Astrocyte of the spinal cord (primary cell): ENCODE data around the gene NR5A2.
"Not testable (repeated sequence)": the region's sequence is repeated elsewhere in the genome, so short reads cannot be mapped to it uniquely, and the experiment has no call there.

ENCODE experiments used
- DNase-seq: peaks from one replicate; pipeline ENCODE4 v3.0.0; 2011; ENCODE audit warnings: low read depth, low spot score
- H3K4me3 ChIP-seq: 2 replicates; pipeline ENCODE4 v1.5.1; 2011; ENCODE audit warnings: low read depth, mild to moderate bottlenecking, low read length, moderate library complexity
- in situ Hi-C: cut with HindIII; loops from 2 replicates; pipeline ENCODE4 v1.10.0; 2017; ENCODE audit warnings: low sequenced_read_pairs
- TF ChIP-seq, protein P1 (sequence below): IDR thresholded peaks from 2 replicates; pipeline ENCODE4 v1.5.1; 2012; ENCODE audit warnings: low read depth, mild to moderate bottlenecking, low read length, inconsistent platforms

The NR5A2 gene

DNA sequence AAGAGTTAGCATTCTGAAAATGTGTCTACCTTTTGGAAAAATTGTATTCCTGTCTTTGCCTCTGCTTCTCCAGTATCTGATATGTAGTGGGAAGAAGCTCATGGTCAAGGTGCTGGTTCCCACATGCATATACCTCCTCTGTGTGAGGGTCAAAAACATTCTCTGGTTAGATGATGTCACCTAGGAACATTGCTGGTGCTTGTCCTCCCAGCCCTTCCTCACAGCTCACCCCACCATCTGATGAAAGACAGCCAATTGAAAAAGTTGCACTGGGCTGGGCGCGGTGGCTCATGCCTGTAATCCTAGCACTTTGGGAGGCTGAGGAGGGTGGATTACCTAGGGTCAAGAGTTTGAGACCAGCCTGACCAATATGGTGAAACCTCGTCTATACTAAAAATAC lies 154.4 kb downstream of the NR5A2 start:
- in situ Hi-C loops, result no loop called here
- DNase-seq, result no peak
- no peak overlapping the region for H3K4me3 ChIP-seq

DNA sequence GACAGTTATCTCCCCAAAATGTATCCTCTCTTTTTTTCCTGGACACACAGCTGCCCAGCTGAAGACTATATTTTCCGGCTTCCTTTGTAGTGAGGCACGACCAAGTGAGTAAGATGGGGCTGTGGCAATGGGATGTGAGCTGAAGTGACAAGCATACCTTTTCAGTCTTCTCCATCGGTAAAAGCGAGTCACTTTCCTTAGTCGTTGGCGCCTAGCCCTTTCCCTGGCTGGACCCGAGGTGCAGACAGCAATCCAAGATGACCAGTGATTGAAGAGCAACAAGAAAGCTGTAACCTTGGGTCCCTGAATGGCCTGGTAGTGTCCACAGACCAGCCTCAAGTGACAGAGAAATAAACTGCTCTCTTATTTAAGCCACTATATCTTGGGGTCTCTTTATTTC lies 155.2 kb downstream of the NR5A2 start:
- in situ Hi-C loops, result no loop called here
- no peak overlapping the region for H3K4me3 ChIP-seq
- DNase-seq, result no peak
- TF ChIP-seq, protein P1, sequence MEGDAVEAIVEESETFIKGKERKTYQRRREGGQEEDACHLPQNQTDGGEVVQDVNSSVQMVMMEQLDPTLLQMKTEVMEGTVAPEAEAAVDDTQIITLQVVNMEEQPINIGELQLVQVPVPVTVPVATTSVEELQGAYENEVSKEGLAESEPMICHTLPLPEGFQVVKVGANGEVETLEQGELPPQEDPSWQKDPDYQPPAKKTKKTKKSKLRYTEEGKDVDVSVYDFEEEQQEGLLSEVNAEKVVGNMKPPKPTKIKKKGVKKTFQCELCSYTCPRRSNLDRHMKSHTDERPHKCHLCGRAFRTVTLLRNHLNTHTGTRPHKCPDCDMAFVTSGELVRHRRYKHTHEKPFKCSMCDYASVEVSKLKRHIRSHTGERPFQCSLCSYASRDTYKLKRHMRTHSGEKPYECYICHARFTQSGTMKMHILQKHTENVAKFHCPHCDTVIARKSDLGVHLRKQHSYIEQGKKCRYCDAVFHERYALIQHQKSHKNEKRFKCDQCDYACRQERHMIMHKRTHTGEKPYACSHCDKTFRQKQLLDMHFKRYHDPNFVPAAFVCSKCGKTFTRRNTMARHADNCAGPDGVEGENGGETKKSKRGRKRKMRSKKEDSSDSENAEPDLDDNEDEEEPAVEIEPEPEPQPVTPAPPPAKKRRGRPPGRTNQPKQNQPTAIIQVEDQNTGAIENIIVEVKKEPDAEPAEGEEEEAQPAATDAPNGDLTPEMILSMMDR, result no peak

More for the DNA sequence above, 154.4 kb downstream of the NR5A2 start:
- TF ChIP-seq, protein P1, result no peak

DNA sequence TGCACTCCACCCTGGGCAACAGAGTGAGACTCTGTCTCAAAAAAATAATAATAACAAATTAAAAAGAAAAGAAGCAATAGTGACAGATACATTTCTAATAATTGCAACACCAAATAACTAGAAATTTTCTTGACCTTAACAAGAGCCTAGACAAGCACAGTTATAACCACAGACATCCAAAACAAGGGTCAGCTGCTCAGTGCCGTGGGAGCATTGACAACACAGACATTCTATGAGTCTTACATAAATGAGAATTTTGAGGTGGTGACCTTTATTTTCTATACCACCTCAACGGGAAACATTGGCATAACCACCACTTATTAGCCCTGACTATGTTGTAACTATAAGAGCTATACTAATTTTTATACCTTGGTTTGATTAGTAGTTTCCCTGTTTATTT lies 156.1 kb downstream of the NR5A2 start:
- TF ChIP-seq, protein P1, result no peak
- H3K4me3 ChIP-seq, result no peak overlapping the region
- in situ Hi-C loops, result no loop called here
- DNase-seq, result no peak

DNA sequence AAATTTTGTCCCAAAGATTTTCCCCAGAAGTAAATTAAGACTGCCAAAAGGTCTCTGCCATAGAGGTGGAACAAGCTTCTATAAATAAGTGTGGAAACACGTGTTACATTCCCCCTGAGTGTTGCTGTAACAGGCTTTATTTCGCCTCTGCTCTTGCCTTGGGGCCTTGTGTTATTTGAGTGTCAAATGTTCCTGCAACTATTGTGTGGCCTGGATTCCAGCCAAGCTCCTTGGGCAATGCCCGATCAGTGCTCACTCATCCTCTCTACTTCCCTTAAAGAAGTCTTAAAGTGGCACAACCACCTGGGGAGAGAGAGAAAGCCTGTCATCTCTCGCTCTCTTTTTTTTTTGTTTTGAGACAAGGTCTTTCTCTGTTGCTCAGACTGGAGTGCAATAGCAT lies 156.7 kb downstream of the NR5A2 start:
- in situ Hi-C loops, result no loop called here
- no peak overlapping the region for H3K4me3 ChIP-seq
- TF ChIP-seq, protein P1, result no peak
- DNase-seq, result peak; percentile 70

DNA sequence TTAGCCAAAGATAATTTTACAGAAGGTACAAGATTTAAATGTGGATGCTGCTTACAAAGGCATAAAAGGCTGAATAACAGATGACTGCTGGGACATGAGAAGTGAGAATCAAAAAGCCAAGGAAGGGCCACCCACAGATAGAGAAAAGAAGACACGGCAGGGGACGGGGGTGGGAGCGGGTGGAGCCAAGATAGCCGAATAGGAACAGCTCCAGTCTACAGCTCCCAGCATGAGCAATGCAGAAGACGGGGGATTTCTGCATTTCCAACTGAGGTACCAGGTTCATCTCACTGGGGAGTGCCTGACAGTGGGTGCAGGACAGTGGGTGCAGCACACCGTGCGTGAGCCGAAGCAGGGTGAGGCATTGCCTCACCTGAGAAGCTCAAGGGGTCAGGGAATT lies 157.7 kb downstream of the NR5A2 start:
- in situ Hi-C loops, DNase-seq, H3K4me3 ChIP-seq: not testable (repeated sequence)

DNA sequence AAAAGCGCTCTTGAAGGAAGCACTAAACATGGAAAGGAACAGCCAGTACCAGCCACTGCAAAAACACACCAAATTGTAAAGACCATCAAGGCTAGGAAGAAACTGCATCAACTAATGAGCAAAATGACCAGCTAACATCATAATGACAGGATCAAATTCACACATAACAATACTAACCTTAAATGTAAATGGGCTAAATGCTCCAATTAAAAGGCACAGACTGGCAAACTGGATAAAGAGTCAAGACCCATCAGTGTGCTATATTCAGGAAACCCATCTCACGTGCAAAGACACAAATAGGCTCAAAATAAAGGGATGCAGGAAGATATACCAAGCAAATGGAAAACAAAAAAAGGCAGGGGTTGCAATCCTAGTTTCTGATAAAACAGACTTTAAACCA lies 159.8 kb downstream of the NR5A2 start:
- in situ Hi-C loops, DNase-seq, H3K4me3 ChIP-seq: not testable (repeated sequence)

DNA sequence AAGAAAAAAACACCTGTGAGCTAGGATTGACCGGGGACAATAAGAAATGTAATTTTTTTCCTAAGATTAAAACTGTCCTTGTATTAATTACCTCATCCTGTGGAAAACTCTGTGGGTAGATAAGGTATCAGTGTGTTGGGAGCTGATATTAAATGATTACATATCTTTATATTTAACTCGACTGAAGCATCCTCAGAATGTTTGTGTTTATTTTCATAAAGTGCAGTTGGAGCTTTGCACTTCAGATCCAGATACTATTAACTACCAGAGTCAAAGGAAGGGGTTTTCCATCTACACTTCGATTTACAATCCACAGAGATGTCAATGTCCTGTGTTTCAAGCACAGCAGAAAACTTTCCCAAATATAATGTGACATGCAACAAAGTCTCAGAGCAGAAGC lies 164.5 kb downstream of the NR5A2 start:
- TF ChIP-seq, protein P1, result no peak
- DNase-seq, result no peak
- no peak overlapping the region for H3K4me3 ChIP-seq
- in situ Hi-C loops, result no loop called here

DNA sequence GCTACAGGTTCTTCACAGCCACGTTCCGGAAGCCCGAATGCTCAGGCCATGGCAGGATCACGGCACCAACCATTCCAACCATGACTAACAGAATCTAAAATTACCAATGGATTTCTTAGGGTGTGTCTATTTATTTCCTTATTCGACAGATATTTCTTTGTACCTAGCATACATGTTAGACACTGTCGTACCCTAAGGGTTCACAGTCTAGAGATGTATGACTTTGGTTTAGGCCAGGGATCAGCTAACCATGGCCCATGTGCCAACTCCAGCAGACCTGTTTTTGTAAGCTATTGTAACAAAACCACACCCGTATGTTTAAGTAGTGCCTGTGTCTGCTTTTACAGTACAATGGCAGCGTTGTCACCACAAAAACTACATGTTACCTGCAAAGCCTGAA lies 167.0 kb downstream of the NR5A2 start:
- in situ Hi-C loops, result no loop called here

More for the DNA sequence above, 167.0 kb downstream of the NR5A2 start:
- H3K4me3 ChIP-seq, result no peak overlapping the region
- TF ChIP-seq, protein P1, result no peak
- no peak for DNase-seq
